Middle frontal gyrus (tissue), 1 donor: ENCODE data around the gene CD38.

Source experiments
- DNase-seq: peaks from one replicate; pipeline ENCODE4 v3.0.0-alpha.2; 2015; ENCODE audit warnings: low spot score; ENCODE audit errors: extremely low spot score

The CD38 gene

DNA sequence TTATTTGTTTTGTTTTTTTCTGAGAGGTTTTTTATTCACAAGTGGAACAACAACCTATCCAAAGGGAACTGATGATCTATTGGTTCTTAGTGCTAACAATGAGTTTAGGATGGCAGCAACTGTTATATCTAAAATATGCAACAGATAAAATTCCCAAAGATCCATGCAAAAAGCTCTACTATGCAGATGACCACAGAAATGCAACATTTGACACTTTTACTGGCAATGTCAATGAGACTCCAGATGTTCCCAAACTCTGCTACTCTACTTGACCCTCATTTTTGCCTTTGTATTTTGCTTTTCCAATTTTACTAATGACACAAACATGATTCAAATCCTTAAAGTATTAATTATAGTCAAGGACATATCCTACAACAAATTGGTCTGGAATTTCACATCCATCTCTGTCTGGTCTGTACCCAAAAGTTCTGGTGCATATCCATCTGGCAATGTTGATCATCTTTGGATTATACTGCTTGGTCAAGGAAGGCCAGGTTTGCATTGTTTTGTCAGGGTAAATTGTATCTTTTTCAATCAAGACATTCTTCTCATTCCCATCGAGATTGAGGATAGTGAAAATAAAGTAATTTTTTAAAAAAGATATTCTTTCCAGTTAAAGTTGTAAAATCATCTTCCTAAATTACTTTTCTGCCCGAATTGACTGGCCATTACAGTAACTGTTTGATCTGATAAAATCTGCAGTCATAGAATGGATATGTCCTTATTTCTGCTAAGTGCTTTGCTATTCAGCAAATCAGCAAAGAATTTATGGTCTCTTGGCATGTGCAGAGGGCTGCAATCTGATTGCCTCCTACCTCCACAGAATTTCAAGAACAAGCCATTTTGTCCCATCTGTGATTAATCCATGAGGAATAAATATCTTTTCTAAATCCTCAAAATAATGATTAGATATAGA lies 86.8 kb downstream of the CD38 start:
- no peak for DNase-seq

DNA sequence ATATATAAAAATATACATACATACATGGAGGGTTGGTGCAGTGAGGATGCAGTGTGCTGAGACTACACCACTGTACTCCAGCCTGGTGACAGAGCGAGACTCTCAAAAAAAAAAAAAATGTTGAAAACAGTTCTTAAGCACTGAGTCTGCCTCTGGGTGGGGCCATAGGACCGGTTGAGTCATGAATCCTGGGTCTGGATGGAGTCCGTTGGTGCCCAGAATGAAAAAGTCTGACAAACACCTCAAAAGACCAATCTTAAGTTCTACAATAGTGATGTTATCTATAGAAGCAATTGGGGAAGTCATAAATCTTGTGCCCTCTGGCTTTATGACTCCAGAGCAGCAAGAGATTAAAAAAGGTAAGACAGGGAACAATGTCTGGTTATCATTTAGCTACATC lies 90.0 kb downstream of the CD38 start:
- no peak for DNase-seq

DNA sequence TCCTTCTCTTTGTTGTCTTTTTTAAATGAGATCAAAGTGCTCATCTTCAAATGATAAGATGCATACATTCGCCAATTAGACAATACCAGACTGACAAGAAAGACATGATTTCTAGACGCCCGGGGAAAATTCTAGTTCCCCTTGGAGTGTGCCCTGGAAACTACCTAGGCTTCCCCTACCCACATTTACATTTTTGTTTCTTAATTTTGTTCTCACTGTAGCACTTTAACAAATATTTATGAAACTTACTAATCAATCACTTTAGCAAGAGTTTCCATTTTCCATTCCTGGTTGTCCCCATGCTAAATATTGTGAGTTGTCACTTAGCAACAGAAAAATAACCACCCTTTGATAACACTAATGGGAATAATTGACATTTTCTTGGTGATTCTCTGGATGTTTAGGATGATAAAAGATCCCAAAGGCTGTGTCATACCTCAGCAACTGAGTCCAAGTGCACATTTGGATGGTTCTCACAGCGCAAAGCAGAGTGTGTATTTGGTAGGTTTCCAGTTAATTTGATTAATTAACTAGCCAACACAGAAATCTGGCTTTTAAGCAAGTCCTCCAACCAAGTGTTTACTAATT lies 90.8 kb downstream of the CD38 start:
- DNase-seq = no peak

DNA sequence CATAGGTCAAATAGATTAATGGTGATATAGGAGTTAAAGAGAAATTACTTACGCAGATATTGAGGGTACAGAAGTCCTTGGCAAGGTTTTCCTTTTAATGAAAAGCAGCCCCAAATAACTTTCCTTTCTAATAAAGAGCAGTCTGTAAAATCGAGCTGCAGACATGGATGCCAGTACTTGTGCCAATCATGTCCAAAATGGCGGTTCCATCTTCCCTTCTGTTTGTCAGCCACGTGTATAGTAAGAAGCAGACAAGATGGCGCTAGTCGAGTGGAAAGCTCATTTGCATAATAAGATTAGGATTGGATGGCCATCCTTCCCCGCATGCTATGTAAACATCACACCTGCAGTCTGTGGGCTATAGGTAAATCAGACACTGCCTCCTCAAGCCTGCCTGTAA lies 92.0 kb downstream of the CD38 start:
- no peak for DNase-seq

- DNase-seq = no peak
Observed at GRCh38 chr4:15870921-15871664, 93.0 kb downstream of the CD38 start.

- DNase-seq = no peak
Observed at GRCh38 chr4:15873117-15873516, 95.0 kb downstream of the CD38 start.

DNA sequence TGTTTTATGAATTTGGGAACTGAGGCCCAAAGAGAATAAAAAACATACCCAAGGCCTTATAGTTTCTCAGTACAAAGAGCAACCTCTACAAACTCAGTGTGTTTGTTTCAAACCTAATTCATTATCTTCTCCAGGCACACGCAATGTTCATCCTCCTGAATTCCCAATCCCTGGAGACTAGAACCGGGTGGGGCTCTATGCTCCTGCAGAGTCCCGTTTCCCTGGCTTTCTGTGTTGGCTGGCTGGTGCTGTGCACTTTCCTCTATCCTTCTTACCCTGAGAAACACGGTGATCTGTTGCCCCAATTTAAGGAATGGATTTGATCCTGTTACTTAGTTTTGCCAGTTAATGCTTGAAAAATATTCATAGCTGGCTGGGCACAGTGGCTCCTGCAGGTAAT lies 96.5 kb downstream of the CD38 start:
- DNase-seq = no peak

DNA sequence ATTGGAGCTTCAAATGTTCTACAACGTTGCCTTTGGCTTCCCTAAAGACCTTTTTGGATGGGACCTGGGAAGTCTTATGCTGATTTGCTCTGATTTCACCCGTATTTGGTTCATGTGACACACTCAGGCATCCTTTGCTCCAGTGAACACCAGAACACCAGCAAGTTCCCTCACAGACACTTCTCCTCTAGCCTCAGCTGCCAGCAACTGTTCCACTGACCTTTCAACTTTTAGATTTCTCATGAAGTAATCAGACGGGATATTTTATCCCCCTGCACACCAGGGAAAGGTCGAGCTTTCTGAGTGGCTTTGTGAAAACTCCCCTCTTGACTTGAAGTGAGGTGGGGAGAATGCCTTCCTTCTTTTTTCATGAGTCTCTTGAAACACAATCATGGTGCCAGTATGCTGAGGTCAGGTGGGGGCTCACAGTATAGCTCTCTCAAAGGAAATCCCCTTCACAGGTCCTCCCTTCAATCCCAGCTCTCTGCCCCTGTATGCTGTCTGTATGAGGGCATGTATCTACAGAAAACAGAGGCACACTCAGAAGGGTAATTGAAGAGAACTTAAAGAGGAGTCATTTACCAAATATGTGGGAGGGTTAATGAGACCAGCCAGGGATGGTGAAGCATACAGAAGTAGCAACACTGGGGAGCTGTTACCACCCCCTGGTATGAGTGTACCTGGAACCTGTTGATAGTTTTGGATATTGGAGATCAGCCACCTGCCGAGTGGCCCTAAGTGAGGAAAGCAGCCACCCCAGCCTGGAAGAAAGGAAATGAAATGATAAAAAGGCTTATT lies 97.7 kb downstream of the CD38 start:
- no peak for DNase-seq

DNA sequence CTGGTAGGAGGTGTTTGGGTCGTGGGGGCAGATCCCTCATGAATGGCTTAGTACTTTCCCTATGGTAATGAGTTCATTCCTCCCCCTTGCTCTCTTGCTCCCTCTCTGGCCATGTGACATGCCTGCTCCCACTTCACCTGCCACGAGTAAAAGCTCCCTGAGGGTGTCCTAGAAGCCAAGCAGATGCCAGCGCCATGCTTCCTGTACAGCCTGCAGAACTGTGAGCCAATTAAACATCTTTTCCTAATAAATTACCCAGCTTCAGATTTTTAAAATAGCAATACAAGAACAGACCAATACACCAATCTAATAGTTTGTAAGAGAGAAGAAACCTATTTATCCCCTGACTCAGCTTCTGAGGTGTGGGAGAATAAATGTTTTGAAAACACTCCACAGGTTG lies 99.9 kb downstream of the CD38 start:
- no peak for DNase-seq

GRCh38 chr4:15881820-15882219 lies 103.7 kb downstream of the CD38 start:
- DNase-seq = no peak

GRCh38 chr4:15882675-15883086 lies 104.6 kb downstream of the CD38 start:
- peak; percentile 31 for DNase-seq

GRCh38 chr4:15883610-15884243 lies 105.6 kb downstream of the CD38 start:
- DNase-seq = no peak

DNA sequence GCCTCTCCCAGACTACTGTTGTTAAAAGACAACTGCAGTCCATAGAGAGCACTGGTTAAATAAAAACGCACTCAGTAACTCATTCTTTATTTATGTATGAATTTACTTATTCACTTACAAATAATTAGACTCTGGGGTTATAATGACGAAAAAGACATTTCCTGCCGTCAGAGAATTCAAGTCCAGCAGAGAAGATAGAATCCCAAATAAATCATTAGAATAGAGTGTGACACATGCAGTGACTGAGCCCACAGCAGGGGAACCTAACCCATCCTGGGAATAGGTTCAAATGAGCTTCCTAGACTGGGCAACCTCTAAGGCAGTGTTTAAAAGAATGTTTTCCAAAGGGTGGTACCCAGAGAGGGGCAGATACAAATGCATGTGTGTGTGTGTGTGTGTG lies 106.5 kb downstream of the CD38 start:
- DNase-seq = no peak

GRCh38 chr4:15885422-15885821 lies 107.3 kb downstream of the CD38 start:
- DNase-seq = no peak

DNA sequence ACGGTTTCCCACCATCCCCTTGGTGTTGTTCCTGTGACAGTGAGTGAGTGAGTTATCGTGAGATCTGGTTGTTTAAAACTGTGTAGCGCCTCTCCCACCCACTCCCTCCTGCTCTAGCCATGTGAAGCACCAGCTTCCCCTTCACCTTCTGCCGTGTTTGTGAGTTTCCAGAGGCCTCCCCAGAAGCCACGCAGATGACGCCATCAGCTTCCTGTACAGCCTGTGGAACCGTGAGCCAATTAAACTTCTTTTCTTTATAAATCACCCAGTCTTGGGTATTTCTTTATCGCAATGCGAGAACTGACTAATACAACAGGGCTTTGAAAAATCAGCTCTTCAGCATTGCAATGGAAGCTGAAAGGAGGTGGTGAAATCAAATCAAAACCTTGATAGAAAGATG lies 110.4 kb downstream of the CD38 start:
- DNase-seq = no peak

DNA sequence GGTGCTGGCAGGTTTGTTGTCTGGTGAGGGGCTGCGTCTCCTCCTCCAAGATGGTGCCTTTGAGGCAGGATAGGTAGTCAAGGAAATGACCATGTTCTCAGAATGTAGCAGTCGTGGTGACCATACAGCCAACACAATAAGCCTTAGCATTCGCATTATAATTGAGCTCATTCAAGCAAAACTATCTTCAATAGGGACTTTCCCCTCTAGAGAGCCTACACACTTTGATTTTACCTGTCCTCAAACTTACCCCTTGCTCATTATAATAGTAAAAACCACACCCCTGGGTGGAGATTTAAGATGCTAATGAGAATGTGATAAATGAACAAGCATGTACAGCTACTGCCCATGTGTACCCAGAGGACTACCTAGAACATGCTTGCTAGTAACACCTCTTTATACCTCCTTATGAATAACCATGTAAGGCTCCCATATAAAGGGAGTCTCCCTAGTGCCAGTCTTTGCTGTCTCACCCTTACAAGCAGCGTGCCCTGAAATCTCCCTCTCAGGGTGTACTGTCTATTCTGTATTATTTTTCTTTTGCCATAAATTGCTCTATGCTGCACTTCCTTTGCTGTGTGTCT lies 112.2 kb downstream of the CD38 start:
- no peak for DNase-seq

DNA sequence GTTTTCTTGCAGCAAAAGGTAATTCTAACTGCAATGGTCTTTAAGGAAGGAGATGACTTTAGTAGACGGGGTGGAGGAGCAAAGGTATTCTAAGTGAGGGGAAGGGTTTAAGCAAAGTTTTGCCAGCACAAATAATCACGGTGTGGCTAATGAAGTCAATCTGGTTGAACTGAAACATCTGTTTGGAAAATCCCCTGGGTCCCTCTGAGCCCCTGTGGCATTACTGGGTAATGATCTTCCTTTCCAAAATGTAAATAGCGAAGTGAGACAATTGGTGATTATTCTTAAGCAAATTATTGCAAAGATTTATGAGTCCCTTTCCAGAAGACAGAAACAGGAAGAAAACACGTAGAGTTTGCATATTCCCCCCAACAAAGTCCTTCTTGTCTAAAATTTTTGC lies 113.2 kb downstream of the CD38 start:
- DNase-seq = no peak

DNA sequence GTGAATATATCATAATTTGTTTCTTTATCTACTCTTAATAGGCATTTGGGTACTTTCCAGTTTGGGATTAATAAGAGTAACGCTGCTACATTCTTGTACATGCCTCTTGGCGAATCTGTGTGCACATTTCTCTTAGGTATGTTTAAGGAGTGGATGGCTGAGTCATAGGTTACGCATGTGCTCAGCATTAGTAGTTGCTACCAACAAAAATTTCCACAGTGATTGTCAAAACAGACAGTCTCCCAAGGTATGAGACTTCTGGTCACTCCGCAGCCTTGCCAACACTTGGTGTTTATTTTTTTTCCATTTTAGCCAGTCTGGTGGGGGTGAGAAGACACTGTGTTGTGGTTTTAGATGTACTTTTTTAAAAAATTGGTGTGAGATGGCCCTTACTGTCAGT lies 115.8 kb downstream of the CD38 start:
- DNase-seq = no peak

GRCh38 chr4:15894393-15894792 lies 116.3 kb downstream of the CD38 start:
- DNase-seq = no peak
